ENCODE data around the gene NTNG2. TPM values are rescaled to one million over a fixed set of nuclear protein-coding genes. Genes with fewer than 3 reads are reported as not detected.

The NTNG2 gene
- total RNA-seq, 1 experiment from 2014 or later: not detected

DNA sequence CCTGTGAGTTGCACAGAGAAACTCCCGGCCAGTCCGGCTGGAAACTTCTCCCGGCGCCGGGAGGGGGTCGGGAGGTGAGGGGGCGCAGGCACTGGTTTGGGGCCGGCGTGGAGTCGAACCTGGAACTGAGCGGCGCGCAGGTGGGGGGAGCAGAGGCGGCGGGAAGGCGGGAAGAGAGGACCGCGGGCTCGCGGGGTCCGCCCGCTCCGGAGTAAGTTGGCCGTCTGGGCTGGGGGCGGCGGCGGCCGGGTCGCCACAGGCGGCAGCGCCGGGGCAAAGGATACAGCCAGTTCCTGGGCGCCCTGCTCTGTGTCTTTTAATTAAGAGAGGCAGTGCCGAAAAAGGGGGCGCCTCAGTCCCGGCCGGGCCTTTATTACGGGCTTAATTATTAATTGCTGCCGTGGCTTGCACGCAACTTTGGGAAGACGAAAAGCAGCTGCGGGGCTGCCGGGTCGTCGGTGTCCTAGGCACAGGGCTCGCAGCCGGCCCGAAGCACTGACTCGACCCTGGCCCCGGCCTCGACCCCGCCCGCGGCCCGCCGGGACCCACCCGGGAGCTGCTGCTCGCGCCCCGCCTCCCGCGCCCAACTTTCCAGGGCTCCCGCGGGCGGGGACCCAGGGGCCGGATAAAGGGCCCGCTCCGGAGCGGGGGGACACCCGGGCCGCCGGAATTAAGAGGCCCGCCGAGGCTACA is 1.1 kb downstream of the NTNG2 start:
- POLR2A ChIA-PET: no interaction called here
- H3K36me3 Mint-ChIP-seq (ENCODE audit: insufficient read depth, unreplicated experiment): no peaks in the 10 kb centered on the region
- intact Hi-C loops (cut with micrococcal nuclease): loop anchor here (10.0 kb wide), 1 partner anchor 88 kb away; the partner anchor contains the start of gene MED27
- no peaks in the 10 kb centered on the region for H3K9me3 Mint-ChIP-seq (ENCODE audit: unreplicated experiment)
- no peak overlapping the region for H3K27ac Mint-ChIP-seq (ENCODE audit: low read depth, unreplicated experiment)
- no TSS peak for BruUV-seq (replicated peaks)
- TF ChIP-seq, protein P1, sequence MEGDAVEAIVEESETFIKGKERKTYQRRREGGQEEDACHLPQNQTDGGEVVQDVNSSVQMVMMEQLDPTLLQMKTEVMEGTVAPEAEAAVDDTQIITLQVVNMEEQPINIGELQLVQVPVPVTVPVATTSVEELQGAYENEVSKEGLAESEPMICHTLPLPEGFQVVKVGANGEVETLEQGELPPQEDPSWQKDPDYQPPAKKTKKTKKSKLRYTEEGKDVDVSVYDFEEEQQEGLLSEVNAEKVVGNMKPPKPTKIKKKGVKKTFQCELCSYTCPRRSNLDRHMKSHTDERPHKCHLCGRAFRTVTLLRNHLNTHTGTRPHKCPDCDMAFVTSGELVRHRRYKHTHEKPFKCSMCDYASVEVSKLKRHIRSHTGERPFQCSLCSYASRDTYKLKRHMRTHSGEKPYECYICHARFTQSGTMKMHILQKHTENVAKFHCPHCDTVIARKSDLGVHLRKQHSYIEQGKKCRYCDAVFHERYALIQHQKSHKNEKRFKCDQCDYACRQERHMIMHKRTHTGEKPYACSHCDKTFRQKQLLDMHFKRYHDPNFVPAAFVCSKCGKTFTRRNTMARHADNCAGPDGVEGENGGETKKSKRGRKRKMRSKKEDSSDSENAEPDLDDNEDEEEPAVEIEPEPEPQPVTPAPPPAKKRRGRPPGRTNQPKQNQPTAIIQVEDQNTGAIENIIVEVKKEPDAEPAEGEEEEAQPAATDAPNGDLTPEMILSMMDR (IDR thresholded peaks at IDR 0.05; ENCODE audit: unreplicated experiment): no peak
- H3K4me3 Mint-ChIP-seq (ENCODE audit: unreplicated experiment): peak overlapping the region; percentile 69
- peaks cover 74% of the 10 kb centered on the region for H3K27me3 Mint-ChIP-seq (ENCODE audit: insufficient read depth, unreplicated experiment)
- H3K4me1 Mint-ChIP-seq (ENCODE audit: insufficient read depth, unreplicated experiment): peaks cover 6% of the 10 kb centered on the region
- no peak for DNase-seq (ENCODE audit: unreplicated experiment)
- CTCF ChIA-PET: interaction anchor here (1.4 kb wide), 1 partner anchor 74 kb away, joined by 3 read pairs; no protein-coding TSS in a partner anchor

GRCh38 chr9:132163457-132163875 is 1.6 kb downstream of the NTNG2 start:
- no TSS peak for BruUV-seq (replicated peaks)
- TF ChIP-seq, protein P1 (IDR thresholded peaks at IDR 0.05; ENCODE audit: unreplicated experiment): no peak
- Mint-ChIP-seq H3K4me3 (ENCODE audit: unreplicated experiment) (no peak overlapping the region), H3K27ac (ENCODE audit: low read depth, unreplicated experiment) (no peak overlapping the region), H3K36me3 (ENCODE audit: insufficient read depth, unreplicated experiment) (no peaks in the 10 kb centered on the region), H3K27me3 (ENCODE audit: insufficient read depth, unreplicated experiment) (peaks cover 74% of the 10 kb centered on the region), H3K9me3 (ENCODE audit: unreplicated experiment) (no peaks in the 10 kb centered on the region), H3K4me1 (ENCODE audit: insufficient read depth, unreplicated experiment) (peaks cover 6% of the 10 kb centered on the region)
- no peak for DNase-seq (ENCODE audit: unreplicated experiment)
- POLR2A ChIA-PET: no interaction called here
- intact Hi-C loops (cut with micrococcal nuclease): loop anchor here (10.0 kb wide), 1 partner anchor 89 kb away; the partner anchor contains the start of gene MED27
- CTCF ChIA-PET: interaction anchor here (1.4 kb wide), 1 partner anchor 73 kb away, joined by 3 read pairs; no protein-coding TSS in a partner anchor

DNA sequence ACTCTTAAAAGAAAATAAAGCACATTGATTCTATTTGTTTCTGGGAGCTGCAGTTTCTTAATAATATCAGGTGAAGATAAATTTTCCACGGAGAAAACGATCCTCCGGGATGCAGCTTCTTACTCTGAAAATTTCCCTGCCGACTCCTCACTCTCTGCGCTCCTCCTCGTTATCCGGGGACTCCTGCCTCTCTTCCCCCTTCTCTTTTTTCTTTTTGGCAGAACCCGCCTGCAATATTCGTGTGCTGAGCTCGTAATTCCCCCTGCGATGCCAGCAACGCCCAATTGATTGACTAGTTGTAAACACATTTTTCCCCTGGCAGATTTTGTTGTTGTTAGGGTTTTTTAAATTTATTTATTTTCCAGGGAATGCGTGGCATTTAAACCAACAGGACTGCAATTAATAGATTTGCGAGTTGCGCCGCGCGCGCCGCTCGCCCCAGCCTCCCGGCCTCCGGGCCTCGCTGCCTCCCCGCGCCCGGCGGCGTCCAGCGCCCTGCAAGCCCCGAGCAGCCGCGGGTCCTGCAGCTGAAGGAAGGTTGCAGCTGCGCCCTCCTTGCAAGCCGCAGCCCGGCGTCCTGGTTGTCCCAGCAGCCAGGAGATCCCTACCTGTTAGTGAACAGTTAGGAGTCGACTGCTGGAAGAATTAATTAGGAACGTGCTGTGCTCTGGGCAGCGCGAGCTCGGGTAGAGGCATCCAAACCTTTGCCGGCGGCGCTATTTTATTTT is 2.2 kb downstream of the NTNG2 start:
- Mint-ChIP-seq H3K36me3 (ENCODE audit: insufficient read depth, unreplicated experiment) (no peaks in the 10 kb centered on the region), H3K27me3 (ENCODE audit: insufficient read depth, unreplicated experiment) (peaks cover 75% of the 10 kb centered on the region), H3K27ac (ENCODE audit: low read depth, unreplicated experiment) (no peak overlapping the region), H3K9me3 (ENCODE audit: unreplicated experiment) (no peaks in the 10 kb centered on the region), H3K4me1 (ENCODE audit: insufficient read depth, unreplicated experiment) (peaks cover 6% of the 10 kb centered on the region), H3K4me3 (ENCODE audit: unreplicated experiment) (no peak overlapping the region)
- no peak for DNase-seq (ENCODE audit: unreplicated experiment)
- TF ChIP-seq, protein P1 (IDR thresholded peaks at IDR 0.05; ENCODE audit: unreplicated experiment): no peak
- BruUV-seq (replicated peaks): no TSS peak
- intact Hi-C loops (cut with micrococcal nuclease): loop anchor here (10.0 kb wide), 1 partner anchor 89 kb away; the partner anchor contains the start of gene MED27
- ChIA-PET POLR2A (no interaction called here), CTCF (interaction anchor here (1.4 kb wide), 1 partner anchor 73 kb away, joined by 3 read pairs; no protein-coding TSS in a partner anchor)
